ENCODE measurements around the gene GLYATL3.
"Not testable (repeated sequence)": the region's sequence is repeated elsewhere in the genome, so short reads cannot be mapped to it uniquely, and the experiment has no call there.

The GLYATL3 gene

DNA sequence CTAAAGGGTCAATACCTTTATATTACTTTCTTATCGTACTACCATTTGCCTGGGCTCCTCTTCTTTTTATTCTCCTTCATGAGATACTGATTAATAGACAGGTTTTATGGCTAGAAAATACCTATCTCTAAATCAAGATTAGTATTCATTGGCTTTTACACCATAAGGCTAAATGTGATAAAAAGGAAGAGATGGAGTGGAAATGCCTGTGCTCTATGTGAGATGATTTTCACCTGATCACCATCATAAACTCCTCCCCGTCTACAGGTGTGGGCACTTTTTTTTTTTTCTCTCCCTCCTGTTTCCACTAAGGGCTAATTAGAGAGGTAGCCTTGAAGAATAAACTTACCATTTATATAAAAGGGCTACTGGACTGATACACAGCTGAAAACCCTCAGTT, at the start of gene GLYATL3:
Gene GLYATL3, plus strand, starts transcription at position 301 of the 400 bp plus-strand sequence. CDS start 12,068 bp downstream, outside the sequence.
- no peak for DNase-seq (ENCODE audit: low spot score)

DNA sequence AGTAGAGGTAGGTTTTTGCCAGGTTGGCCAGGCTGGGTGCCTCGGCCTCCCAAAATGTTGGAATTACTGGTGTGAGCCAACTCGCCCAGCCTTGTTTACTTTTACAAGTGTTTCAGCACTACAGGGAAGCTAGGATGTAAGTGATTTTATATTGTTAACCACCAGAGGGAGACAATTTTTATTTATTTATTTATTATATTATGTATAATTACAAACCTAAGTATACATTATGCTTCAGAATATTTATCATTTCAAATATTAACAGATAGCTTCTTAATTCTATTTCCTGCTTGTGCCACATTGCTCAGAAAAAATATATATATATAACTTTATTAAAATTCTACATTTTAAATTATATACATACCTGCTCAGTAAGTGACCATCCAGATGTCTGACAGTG, 46.5 kb upstream of the GLYATL3 start:
- peak; percentile 8 for DNase-seq (ENCODE audit: low spot score)

DNA sequence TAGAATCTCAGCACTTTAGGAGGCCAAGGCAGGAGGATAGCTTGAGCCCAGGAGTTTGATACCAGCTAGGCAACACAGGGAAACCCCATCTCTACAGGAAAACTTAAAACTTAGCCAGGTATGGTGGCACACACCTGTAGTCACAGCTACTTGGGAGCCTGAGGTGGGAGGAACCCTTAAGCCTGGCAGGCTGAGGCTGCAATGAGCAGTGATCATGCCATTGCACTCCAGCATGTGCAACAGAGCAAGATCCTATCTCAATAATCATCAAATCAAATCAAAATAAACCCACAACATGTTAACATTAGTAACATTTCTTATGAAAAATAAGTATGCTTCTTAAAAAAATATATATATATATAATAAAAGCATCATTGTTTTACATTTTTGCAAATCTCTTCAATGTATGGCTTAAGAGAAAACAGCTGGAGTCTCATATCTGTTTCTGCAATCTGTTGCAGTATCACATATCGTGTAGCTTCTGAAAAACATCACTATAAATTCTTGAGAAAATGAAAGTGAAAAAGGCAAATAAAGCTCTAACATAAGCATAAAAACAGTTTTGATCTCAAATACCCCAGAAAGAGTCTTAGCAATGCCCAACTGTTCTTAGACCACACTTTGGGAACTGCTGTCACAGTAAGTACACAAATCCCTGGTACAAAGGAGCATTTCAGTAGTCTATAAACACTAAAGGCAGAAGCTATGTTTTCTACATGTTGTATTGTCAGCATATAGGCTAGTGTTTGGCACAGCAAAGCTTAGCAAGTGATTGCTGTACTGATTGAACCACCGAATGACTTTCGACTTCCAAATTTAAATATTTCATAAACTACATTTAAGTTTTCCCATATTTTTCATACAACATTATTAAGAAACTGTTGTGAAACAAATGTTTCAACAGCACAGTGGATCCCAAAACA, 44.7 kb upstream of the GLYATL3 start:
- no peak for DNase-seq (ENCODE audit: low spot score)

DNA sequence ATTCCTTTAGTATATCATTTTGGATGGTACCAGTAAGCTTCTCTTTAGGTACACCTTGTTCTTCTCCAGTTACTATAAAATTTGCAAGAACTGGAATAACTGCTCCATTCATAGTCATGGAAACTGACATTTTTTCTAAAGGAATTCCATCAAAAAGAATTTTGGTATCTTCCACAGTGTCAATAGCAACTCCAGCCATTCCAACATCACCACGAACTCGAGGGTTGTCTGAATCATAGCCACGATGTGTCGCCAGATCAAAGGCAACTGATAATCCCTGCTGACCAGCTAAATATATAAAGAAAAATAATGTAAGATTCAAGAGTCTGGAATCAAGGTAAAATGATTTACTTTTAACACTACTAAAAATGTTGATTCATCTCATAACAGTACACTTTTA, 42.0 kb upstream of the GLYATL3 start:
- no peak for DNase-seq (ENCODE audit: low spot score)

DNA sequence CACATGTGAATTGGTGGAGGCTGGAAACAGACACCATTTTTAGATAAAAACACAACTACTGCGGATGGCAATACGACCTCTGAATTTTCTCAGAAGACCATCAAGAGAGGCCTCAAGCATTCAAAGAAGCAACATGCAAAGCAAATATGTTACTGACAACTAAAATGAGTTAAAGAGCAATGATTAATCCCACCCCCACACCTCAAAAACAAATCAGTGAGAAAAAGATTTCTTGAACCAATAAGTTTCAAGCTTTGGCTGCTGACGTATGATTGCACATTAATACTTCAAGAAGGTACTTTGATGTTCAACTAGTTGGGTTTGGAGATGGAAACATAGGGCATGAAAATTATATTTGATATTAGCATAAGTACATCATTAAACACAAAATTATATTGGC, 37.7 kb upstream of the GLYATL3 start:
- DNase-seq (ENCODE audit: low spot score) = no peak

DNA sequence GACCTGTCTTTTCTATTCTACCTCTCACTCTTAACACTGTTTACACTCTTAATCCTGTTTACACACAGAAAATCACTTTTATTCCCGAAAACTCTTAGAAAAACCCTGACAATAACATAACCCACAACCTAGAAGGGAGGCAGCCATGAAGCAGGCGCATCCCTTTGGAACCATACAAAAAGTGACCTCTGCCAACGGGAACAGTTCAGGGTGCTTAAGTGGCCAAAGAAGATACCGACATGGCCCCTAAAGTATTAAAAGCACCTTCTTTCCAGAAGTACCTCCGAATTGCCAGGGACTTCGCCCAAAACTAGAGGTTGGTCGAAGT, 37.2 kb upstream of the GLYATL3 start:
- no peak for DNase-seq (ENCODE audit: low spot score)

DNA sequence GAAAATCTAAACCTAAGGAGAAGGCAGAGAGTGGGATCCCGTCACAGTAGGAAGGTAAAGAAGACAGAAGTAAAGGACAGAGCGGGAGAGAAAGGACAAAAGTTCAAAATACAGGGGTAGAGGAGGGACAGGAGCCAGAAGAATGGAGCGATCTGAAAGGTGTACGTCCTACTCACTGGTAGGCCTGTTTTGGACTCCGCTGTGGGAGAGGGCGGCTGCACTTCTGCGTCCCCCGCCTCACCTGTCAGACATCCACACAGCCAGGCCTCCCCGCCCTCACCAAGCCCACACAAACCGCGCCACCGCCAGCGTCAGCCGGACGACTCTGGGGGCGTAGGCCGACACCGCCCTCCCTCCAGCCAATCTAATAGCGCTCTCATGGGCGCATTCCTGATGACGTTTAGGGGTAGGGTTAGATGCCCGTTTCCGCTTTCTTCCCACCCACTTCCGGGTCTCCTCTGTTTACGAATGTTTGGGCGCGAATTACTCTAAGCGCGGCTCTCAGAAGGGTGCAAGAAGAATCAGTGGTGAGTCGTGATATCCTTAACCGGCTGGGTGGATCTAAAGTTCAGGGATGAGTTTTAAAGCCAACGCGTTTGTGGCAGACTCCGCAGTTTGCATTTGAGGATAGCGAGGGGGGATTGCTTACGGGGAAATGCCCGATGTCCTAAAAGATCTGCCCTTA, 36.7 kb upstream of the GLYATL3 start, which contains the start of the genes CENPQ and MMUT:
Gene CENPQ, plus strand, starts transcription at position 444 of the 685 bp plus-strand sequence. CDS start 6,807 bp downstream, outside the sequence.
Gene MMUT, minus strand, starts transcription at position 327 of the 685 bp plus-strand sequence. CDS start 3,787 bp downstream, outside the sequence.
- DNase-seq (ENCODE audit: low spot score) = peak; percentile 89

DNA sequence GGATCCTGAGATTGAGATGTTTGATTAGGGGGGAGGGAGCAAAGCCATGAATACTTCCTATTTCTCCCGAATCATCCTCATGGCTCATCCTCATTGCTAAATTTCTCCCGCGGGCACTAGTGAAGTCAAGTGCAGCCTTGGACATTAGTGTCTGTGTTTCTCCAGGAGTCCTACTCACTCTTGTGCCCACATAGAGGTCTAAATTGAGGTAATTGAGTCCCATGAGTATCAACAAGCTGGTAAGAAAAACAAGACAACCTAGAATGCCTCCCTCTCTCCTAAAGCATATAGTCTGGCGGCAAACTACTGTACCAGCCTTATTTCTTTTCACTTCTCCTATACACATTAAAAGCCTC, 36.1 kb upstream of the GLYATL3 start:
- no peak for DNase-seq (ENCODE audit: low spot score)

DNA sequence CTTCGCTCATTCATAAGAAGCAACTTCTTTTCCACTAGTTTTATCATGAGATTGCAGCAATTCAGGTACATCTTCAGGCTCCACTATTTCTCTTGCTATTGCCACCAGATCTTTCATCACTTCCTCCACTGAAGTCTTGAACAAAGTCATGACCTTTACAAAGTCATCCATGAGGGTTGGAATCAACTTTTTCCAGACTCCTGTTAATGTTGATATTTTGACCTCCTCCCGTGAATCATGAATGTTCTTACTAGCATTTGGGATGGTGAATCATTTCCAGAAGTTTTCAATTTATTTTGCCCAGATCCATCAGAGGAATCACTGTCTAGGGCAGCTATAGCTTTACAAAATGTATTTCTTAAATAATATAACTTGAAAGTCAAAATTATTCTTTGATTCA, 35.0 kb upstream of the GLYATL3 start:
- no peak for DNase-seq (ENCODE audit: low spot score)

DNA sequence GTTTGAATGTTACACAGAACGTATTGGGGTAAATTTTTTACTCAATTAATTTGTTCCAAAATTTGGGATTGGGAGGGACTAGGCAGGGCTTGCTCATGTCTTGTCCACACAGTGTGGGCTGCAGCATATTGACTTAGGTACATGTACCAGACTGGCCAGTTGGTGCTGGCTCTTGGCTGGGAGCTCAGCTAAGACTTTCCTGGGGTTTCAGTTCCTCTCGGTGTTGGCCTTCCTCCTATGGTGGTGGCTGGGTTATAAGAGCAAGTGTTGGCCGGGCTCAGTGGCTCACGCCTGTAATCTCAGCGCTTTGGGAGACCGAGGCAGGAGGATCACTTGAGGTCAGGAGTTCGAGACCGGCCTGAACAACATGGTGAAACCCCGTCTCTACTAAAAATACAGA, 31.7 kb upstream of the GLYATL3 start:
- DNase-seq (ENCODE audit: low spot score) = no peak

DNA sequence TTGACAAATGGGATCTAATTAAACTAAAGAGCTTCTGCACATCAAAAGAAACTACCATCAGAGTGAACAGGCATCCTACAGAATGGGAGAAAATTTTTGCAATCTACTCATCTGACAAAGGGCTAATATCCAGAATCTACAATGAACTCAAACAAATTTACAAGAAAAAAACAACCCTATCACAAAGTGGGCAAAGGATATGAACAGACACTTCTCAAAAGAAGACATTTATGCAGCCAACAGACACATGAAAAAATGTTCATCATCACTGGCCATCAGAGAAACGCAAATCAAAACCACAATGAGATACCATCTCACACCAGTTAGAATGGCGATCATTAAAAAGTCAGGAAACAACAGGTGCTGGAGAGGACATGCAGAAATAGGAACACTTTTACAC, 23.2 kb upstream of the GLYATL3 start:
- not testable (repeated sequence) for DNase-seq (ENCODE audit: low spot score)

DNA sequence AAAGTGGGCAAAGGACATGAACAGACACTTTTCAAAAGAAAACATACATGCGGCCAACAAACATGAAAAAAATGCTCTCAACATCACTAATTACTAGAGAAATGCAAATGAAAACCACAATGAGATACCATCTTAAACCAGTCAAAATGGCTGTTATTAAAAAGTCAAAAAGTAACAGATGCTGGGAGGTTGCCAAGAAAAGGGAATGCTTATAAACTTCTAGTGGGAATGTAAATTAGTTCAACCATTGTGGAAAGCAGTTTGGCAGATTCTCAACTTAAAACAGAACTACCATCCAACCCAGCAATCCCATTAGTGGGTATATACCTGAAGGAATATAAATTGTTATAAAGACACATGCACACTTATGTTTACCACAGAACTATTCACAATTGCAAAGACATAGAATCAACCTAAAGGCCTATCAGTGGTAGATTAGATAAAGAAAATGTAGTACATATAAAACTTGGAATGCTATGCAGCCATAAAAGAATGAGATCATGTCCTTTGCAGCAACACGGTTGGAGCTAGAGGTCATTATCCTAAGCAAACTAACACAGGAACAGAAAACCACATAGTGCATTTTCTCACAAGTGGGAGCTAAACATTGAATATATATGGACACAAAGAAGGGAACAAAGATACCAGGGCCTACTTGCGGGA, 20.3 kb upstream of the GLYATL3 start:
- no peak for DNase-seq (ENCODE audit: low spot score)

DNA sequence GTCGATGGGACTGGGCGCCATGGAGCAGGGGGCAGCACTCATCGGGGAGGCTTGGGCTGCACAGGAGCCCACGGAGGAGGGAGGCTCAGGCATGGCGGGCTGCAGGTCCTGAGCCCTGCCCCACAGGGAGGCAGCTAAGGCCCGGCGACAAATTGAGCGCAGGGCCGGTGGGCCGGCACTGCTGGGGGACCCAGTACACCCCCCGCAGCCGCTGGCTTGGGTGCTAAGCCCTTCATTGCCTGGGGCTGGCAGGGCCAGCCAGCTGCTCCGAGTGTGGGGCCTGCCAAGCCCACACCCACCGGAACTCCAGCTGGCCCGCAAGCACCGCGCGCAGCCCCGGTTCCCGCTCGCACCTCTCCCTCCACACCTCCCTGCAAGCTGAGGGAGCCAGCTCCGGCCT, 17.9 kb upstream of the GLYATL3 start:
- DNase-seq (ENCODE audit: low spot score) = not testable (repeated sequence)

DNA sequence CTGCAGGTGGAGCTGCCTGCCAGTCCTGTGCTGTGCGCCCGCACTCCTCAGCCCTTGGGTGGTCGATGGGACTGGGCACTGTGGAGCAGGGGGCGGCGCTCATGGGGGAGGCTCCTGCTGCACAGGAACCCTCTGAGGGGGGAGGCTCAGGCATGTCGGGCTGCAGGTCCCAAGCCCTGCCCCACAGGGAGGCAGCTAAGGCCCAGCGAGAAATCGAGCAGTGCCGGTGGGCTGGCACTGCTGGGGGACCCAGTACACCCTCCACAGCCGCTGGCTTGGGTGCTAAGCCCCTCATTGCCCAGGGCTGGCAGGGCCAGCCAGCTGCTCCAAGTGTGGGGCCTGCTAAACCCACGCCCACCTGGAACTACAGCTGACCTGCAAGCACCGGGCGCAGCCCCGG, 16.3 kb upstream of the GLYATL3 start:
- not testable (repeated sequence) for DNase-seq (ENCODE audit: low spot score)

DNA sequence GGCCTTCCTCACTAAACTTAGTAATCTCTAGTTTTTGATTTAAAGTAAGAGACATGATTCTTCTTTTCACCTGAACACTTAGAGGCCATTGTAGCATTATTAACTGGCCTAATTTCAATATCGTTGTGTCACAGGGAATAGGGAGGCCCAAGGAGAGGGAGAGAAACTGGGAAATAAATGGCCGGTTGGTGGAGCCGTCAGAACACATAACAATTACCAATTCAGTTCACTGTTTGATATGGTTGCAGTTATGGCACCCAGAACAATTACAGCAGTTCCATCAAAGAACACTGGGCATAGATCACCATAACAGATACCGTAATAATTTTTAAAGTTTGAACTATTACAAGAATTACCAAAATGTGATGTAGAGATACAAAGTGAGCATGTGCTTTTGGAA, 9.1 kb upstream of the GLYATL3 start:
- no peak for DNase-seq (ENCODE audit: low spot score)

DNA sequence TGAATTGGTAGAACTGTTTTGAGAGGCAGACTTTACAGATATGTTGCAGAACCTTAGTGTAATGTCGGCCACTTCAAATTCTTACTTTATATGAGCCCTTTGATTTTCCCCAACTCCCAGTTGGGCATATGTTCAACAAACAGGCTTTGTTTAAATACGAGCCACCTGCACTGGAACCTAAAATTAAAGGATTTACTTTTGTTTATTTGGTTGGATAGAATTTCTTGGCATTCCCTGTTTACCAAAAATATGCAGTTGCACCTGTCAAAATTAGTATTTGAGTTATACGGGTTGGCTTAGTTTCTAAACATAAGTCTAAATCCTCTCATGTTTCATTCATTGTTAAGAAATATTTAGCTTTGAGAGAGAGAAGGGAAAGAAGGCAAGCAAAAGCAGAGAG, 2.4 kb upstream of the GLYATL3 start:
- DNase-seq (ENCODE audit: low spot score) = peak; percentile 15

DNA sequence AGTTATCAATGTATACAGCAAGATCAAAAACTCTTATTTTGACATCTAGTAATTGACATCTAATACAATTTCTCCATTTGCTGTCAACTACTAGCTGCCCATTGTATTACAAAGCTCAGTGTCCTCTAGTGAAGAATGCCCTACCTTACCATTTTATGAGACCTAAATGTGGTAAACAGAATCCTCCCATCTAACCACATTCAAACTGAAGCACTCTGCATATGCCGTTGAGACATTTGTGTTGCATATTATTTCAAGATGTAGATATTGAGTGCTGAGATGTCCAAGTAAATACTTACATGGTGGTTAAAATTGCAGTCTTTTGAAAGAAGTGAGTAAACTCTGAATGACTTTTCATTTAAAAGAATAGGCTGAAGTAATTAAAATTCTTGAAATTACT, 597 bp upstream of the GLYATL3 start:
- DNase-seq (ENCODE audit: low spot score) = peak; percentile 13

DNA sequence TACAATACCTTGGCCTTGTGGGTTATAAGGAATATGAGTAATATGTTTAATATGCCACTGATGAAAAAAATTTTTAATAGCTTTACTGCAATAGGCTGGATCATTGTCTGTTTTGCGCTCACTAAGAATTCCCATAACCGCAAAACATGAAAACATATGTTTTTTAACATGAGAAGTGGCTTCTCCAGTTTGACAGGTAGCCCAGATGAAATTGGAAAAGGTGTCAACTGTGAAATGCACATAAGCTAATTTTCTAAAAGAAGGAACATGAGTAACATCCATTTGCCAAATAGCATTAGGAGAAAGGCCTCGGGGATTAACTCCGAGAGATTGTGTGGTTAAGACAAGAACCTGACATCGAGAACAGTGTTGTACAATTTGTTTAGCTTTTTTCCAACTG, 4.9 kb downstream of the GLYATL3 start:
- DNase-seq (ENCODE audit: low spot score) = no peak

DNA sequence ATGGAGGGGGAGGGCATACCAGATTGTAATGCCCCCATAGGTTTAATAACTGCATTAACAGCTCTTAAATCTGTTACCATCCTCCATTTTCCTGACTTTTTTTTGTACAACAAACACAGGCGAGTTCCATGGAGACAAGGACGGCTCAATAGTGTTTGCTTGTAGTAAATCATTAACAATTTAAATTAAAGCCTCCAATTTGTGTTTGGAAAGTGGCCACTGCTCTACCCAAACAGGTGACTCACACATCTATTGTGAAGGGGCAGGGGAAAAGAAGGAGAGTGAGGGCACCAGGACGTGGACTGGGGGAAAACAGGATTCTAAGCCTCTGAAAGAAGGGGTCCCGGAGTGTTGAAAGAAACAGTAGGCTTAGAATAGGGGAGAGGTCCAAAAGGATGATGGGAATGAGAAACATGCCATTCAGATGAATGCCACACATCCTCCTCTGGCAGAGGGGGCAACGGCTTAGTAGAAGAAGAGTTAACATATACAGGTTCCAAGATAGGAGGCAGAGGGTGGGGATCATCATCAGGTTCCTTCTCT, 6.9 kb downstream of the GLYATL3 start:
- peak; percentile 58 for DNase-seq (ENCODE audit: low spot score)

DNA sequence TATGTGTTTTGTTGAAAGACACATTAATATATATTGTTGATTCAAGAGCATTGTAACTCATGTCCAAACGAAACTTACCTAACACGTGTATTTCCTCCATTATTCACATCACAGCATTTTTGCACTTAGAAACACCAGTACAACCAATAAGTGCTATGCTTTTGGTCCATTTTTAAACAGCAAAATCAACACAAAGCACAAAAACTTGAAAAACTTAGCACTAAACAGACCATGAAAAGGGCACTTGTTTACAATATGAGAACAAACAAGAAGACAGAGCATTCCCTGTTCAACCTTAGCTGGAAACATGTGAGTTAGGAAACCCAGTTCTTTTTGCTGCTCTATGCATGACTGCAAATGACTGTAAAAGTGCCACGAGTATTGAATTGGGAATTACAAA, 9.6 kb downstream of the GLYATL3 start:
- DNase-seq (ENCODE audit: low spot score) = no peak

DNA sequence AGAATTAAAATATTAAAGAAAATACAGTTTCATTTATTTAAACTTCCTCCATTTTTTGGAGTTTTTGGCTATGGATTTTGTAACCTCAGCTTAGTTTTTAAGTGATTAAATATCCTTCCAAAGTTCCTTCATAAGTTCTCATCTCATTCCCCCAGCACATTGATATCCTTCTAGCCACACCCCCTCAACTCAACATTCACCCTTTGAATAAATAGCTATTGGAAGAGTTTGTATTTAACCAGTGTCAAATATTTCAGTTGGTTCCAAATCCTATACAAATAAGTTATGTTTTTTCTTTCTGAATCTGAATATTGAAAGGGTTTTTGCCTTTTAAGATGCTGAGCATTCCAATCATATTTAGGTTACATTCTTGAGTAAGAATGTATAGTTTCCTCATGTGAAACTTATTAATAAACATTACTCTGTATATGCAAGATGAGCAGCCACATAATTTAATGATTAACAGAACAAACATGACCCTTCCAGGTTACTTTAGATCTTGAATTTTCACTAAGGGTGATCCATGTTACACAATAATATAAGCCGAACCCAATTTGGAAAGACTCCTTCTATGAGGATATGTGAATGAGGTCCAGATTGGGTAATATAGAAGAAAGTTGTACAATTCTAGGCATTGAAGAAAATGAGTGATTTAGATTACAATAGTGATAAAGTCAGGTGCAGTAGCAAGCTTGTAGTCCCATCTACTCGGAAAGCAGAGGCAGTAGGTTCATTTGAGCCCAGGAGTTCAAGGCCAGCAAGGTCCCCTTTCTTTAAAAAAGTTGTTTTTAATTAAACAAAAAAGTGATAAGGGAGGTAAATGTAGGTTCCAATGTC, 13.6 kb downstream of the GLYATL3 start:
- no peak for DNase-seq (ENCODE audit: low spot score)

Data from SW480 (cell line).